Activated CD4-positive, alpha-beta T cell treated with anti-CD3 and anti-CD28 coated beads, Interleukin-2, amount 50 U/mL, for 24 hours (primary cell): ENCODE results near the gene VEGFA.

Experiments used
- DNase-seq, 2 donors: peaks; one replicate each; pipeline ENCODE4 v3.0.0-alpha.2; 2020; ENCODE audit warnings: low read depth in 1 of 2, low spot score in 1 of 2

VEGFA gene

GRCh38 chr6:43769526-43770371 lies at the start of gene VEGFA:
Gene VEGFA (plus strand): TSS chr6:43770211.
- DNase-seq, result peak; percentile 79 to 86

GRCh38 chr6:43720999-43721398 lies 49.0 kb upstream of the VEGFA start:
- no peak for DNase-seq

DNA sequence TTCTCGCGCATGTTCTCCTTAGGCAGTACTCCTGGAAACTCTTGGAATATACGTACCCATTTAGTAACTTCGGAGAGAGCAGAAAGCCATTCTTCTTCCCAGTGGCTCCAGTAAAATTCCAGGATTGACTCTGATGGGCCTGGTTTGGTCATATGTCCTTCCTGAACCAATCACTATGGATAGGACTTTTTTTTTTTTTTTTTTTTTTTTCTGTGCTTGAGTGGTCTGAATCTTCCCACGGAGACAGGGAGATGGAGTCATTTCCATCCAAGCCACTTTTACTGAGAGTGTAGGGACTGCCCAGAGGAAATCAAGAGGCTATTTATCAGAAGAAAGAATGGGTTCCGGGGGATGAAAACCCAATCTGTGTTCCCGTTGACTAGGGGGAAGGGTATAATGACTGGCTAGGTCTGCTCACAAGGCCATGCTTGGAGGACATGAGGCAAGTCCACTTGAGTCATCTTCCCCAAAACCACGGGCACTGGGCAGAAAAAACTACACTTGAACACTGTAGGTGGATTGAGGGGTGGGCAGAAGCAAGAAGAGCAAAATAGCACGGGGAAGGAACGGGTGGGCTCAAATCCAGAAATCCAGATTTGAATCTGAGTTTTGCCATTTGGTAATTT lies 47.0 kb upstream of the VEGFA start:
- DNase-seq, result no peak

GRCh38 chr6:43723737-43724295 lies 46.2 kb upstream of the VEGFA start:
- DNase-seq, result peak; percentile 56 to 57

DNA sequence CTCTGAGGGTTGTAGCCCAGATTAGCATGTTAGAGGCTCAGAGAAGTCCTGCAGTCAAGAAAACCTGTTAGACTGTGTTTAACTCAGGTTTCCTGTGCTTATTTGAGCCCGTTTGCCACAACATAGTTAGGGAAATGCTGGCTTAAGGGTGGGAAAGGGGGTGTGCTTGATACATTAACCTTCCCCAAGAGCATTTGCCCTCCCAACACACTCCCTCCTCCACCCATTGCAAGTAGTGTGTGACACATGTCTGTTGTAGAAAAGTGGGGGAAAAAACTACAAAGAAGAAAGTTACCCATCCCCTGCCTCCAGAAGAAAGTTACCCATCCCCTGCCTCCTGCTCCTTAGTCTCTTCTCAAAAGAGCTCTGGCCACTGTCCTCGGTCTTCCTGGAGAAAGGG lies 45.7 kb upstream of the VEGFA start:
- DNase-seq, result no peak

DNA sequence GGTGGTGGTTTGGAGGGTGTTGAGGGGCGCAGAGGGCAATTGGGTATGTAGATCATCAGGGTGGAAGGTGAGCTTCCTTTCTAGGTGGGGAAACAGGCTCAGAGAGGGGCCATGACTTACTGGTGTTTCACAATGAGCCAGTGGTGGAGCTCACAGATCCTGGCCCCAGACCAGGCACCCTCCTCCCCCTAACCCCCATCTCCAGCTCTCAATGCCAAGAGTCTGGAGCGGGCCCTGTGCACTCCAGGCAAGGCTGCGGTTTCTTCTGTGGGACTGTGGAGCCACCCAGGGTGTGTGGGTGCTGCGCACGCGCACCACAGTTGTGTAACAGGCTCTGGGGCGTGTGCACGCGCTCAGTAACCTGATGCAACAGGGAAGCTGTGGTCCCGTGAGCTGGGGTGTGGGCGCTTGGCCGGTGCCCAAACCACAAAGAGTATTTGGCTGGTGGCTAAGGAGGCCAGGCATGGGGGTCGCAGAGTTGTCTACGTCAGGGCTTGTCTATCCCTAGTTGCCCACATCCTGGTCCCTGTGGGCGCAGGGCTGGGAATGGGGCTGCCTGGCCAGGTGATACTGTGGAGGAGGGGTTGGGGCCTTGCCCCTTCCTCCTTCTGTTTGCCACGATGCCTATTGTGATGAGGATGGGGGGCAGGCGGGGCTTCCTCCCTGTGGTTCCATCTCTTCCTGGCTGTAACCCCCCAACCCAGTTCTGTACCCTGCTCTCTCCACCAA lies 44.9 kb upstream of the VEGFA start:
- peak; percentile 52 to 55 for DNase-seq

- no peak for DNase-seq
Observed at GRCh38 chr6:43725643-43726580, 44.1 kb upstream of the VEGFA start.

DNA sequence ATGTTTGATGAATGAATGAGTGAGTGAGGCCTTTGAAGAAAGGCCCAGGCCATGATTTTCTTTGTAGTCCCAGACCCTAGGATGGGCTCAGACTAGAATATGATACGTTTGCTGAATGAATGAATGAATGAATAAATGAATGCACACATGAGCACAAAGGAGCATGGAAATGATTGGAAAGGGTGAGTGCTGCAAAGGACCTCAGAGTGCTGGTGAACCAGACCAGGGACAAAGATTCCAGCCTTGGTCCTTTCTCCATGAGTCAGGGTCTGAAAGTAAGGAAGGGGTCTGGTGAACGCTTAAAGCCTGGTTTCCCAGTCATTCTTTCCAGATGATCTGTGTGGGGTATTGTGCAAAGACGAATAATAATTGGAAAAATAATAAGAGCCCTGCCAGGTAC lies 42.4 kb upstream of the VEGFA start:
- no peak for DNase-seq

- no peak for DNase-seq
Observed at GRCh38 chr6:43728586-43728985, 41.4 kb upstream of the VEGFA start.

GRCh38 chr6:43729537-43729936 lies 40.5 kb upstream of the VEGFA start:
- no peak for DNase-seq

DNA sequence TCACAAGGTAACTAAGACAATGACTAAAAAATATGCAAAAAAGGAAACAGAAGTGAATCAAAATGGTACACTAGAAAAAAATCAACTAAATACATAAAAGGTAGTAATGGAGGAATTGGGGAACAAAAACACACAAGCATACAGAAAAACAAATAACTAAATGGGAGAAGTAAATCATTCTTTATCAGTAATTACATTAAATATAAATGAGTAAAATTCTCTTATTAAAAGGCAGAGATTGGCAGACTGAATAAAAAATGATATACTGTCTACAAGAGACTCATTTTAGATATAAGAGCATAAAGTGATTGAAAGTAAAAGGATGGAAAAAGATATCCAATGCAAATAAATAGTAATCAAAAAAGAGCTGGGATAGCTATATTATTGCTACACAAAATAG lies 39.4 kb upstream of the VEGFA start:
- DNase-seq, result no peak

- DNase-seq, result peak in 1 of 2 donors; percentile 29
Observed at GRCh38 chr6:43733471-43734293, 36.3 kb upstream of the VEGFA start.

GRCh38 chr6:43734294-43734665 lies 35.7 kb upstream of the VEGFA start:
- DNase-seq, result no peak

DNA sequence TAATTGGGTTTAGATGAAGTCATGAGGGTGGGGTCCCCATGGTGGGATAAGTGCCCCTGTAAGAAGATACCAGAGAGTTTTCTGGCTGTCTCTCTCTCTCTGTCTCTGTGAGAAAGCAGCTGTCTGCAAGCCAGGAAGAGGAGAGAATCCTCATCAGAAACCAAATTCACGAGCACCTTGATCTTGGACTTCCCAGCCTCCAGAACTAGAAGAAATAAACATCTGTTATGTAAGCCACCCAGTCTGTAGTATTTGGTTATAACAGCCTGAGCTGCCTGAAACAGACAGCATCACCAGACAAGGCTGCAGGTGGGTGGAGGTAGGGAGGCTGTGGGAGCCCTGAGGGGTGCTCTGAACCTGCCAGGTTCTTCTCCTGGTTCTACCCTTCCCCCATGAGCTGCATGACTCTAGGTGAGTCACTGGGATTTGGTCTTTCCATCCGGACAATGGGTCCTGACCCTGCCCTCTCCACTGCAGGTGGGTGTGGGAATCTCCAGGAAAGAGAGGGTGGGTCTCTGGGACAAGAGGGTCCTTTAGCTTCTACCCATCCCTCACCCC lies 34.3 kb upstream of the VEGFA start:
- DNase-seq, result no peak

DNA sequence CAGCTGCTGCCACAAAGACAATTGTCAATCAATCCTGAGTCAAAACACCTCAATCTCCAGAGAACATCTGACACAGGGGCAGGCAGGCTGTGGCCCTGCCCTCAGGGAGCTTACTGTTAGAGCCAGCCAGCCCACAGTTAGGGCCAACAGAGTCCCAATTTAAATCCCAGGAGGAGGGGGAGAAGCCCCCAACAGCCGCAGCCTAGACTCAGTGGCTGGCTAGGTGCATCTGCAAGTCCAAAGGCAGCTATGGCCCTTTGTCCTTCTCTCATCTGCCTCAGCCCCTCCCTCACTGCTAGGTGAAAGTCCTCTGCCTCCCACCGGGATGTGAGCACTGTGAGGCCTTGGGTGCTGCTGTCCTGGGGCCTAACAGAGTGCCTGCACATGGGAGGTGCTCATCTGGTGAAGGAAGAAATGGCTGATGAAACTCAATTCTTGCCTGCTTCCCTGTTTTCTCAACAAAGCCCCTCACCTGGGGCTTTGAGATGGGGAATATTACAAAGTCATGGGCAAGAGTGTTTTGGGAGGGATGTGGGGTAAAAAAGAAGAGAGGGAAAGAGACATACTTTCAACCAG lies 33.7 kb upstream of the VEGFA start:
- no peak for DNase-seq

GRCh38 chr6:43736844-43737243 lies 33.2 kb upstream of the VEGFA start:
- no peak for DNase-seq

GRCh38 chr6:43737272-43738081 lies 32.5 kb upstream of the VEGFA start:
- DNase-seq, result no peak

GRCh38 chr6:43738267-43738676 lies 31.7 kb upstream of the VEGFA start:
- no peak for DNase-seq
